IMR-90 (cell line): ENCODE measurements around the gene CPNE4. TPM values are rescaled to one million over a fixed set of nuclear protein-coding genes. Genes with fewer than 3 reads are reported as not detected.

Experiments
- ATAC-seq: fragments of 200-7000 bp; cut with Tn5 transposase; 2 replicates; pipeline ENCODE4 v1.9.1; 2020; ENCODE audit warnings: low read depth, mild to moderate bottlenecking, moderate library complexity
- BruUV-seq: library from RNA; stranded (reverse); fragments of 400-500 nt; replicated peaks from 2 replicates; lab custom pipeline; 2021; lab: Mats Ljungman, UMichigan
- CTCF ChIA-PET: fragments of 300-600 bp; formaldehyde crosslinking; extraction: SDS; loops from one replicate; lab custom pipeline; 2021; ENCODE audit warnings: antibody characterized with exemption; lab: Yijun Ruan, JAX
- POLR2A ChIA-PET: fragments of 300-600 bp; sonication (Branson Sonifier 250); formaldehyde crosslinking; loops from one replicate; lab custom pipeline; 2022; ENCODE audit warnings: antibody characterized with exemption; ENCODE audit not compliant: unreplicated experiment; lab: Charles Lee
- DNase-seq: peaks from one replicate; pipeline ENCODE4 v3.0.0; 2013
- H2AFZ ChIP-seq: replicated peaks from 2 replicates; pipeline ENCODE3; 2013; ENCODE audit warnings: low read length, mild to moderate bottlenecking; ENCODE audit not compliant: poor library complexity
- H2AK5ac ChIP-seq: 2 replicates; pipeline ENCODE4 v1.6.1; 2013; ENCODE audit warnings: low read depth, low read length, inconsistent platforms
- H2AK9ac ChIP-seq: replicated peaks from 2 replicates; pipeline ENCODE3; 2013; ENCODE audit warnings: mild to moderate bottlenecking, low read depth, low read length, moderate library complexity; ENCODE audit not compliant: poor library complexity
- H2BK120ac ChIP-seq: 2 replicates; pipeline ENCODE4 v1.6.1; 2013; ENCODE audit warnings: low read depth, low read length, inconsistent platforms
- H2BK15ac ChIP-seq: 3 replicates; pipeline ENCODE4 v1.6.1; 2013; ENCODE audit warnings: low read depth, low read length, inconsistent platforms
- H2BK20ac ChIP-seq: 2 replicates; pipeline ENCODE4 v1.6.1; 2013; ENCODE audit warnings: low read depth, mild to moderate bottlenecking, inconsistent platforms, low read length, moderate library complexity
- H2BK5ac ChIP-seq: 2 replicates; pipeline ENCODE4 v1.6.1; 2013; ENCODE audit warnings: mild to moderate bottlenecking, low read depth, low read length, inconsistent platforms; ENCODE audit not compliant: poor library complexity, severe bottlenecking
- H3K14ac ChIP-seq: replicated peaks from 2 replicates; pipeline ENCODE4 v1.6.1; 2013; ENCODE audit warnings: low read depth, low read length, inconsistent platforms
- H3K18ac ChIP-seq: 2 replicates; pipeline ENCODE4 v1.6.1; 2013; ENCODE audit warnings: low read depth, low read length, control low read depth
- H3K23ac ChIP-seq: 2 replicates; pipeline ENCODE4 v1.6.1; 2013; ENCODE audit warnings: low read depth, low read length, inconsistent platforms
- H3K27ac ChIP-seq: 2 replicates; pipeline ENCODE4 v1.5.1; 2013; ENCODE audit warnings: mild to moderate bottlenecking, control low read depth, low read length; ENCODE audit not compliant: insufficient read depth
- H3K27me3 ChIP-seq: 2 replicates; pipeline ENCODE4 v1.6.1; 2013; ENCODE audit warnings: low read length; ENCODE audit not compliant: control insufficient read depth, insufficient read depth
- H3K36me3 ChIP-seq: 2 replicates; pipeline ENCODE4 v1.6.1; 2013; ENCODE audit warnings: low read length, mixed read lengths; ENCODE audit not compliant: control insufficient read depth, insufficient read depth
- H3K4ac ChIP-seq: 2 replicates; pipeline ENCODE4 v1.6.1; 2013; ENCODE audit warnings: low read depth, low read length, inconsistent platforms
- H3K4me1 ChIP-seq: 2 replicates; pipeline ENCODE4 v1.6.1; 2013; ENCODE audit warnings: low read length, mixed read lengths; ENCODE audit not compliant: control insufficient read depth, insufficient read depth
- H3K4me2 ChIP-seq: 2 replicates; pipeline ENCODE4 v1.6.1; 2013; ENCODE audit warnings: low read depth, mild to moderate bottlenecking, control low read depth, low read length, moderate library complexity
- H3K4me3 ChIP-seq: 2 replicates; pipeline ENCODE4 v1.5.1; 2013; ENCODE audit warnings: low read depth, mild to moderate bottlenecking, control low read depth, low read length, moderate library complexity; ENCODE audit not compliant: insufficient read depth
- H3K56ac ChIP-seq: 2 replicates; pipeline ENCODE4 v1.6.1; 2013; ENCODE audit warnings: low read length, inconsistent platforms; ENCODE audit not compliant: insufficient read depth; ENCODE audit errors: extremely low read depth
- H3K79me1 ChIP-seq, 2 experiments: 2 replicates each; pipeline ENCODE4 v1.6.1; 2013; ENCODE audit warnings: low read length in 2 of 2, inconsistent platforms in 1 of 2, low read depth in 1 of 2
- H3K9ac ChIP-seq: 2 replicates; pipeline ENCODE4 v1.6.1; 2013; ENCODE audit warnings: low read depth, low read length, control low read depth
- H3K9me1 ChIP-seq: 2 replicates; pipeline ENCODE4 v1.6.1; 2013; ENCODE audit warnings: low read length, inconsistent platforms; ENCODE audit not compliant: insufficient read depth
- H3K9me3 ChIP-seq: 2 replicates; pipeline ENCODE4 v1.6.1; 2013; ENCODE audit warnings: low read length; ENCODE audit not compliant: control insufficient read depth, insufficient read depth
- H4K20me1 ChIP-seq: 2 replicates; pipeline ENCODE4 v1.6.1; 2013; ENCODE audit warnings: low read length, inconsistent platforms; ENCODE audit not compliant: insufficient read depth
- H4K5ac ChIP-seq: 2 replicates; pipeline ENCODE4 v1.6.1; 2013; ENCODE audit warnings: mild to moderate bottlenecking, low read depth, low read length, control low read depth
- H4K8ac ChIP-seq, 2 experiments: 2 replicates each; pipeline ENCODE4 v1.6.1; 2013; ENCODE audit warnings: low read depth in 2 of 2, low read length in 2 of 2, control low read depth in 1 of 2, inconsistent platforms in 1 of 2
- H4K91ac ChIP-seq: 2 replicates; pipeline ENCODE4 v1.6.1; 2013; ENCODE audit warnings: low read depth, low read length, inconsistent platforms; ENCODE audit not compliant: insufficient read depth
- BHLHE40 ChIP-seq: fragments of 150-350 bp; IDR thresholded peaks from 2 replicates; pipeline ENCODE4 v1.6.1; 2016; ENCODE audit warnings: mild to moderate bottlenecking, low read depth, low read length
- CEBPB ChIP-seq: IDR thresholded peaks from 2 replicates; pipeline ENCODE4 v1.6.1; 2012; ENCODE audit warnings: low read depth, low read length, improper control_type of control experiment
- CHD1 ChIP-seq: IDR thresholded peaks from 2 replicates; pipeline ENCODE4 v1.6.1; 2012; ENCODE audit warnings: low read depth, low read length, improper control_type of control experiment
- ELK1 ChIP-seq: fragments of 150-350 bp; IDR thresholded peaks from 2 replicates; pipeline ENCODE4 v1.6.1; 2016; ENCODE audit warnings: low read depth, mild to moderate bottlenecking, low read length, moderate library complexity, borderline replicate concordance
- FOS ChIP-seq: fragments of 150-350 bp; IDR thresholded peaks from 2 replicates; pipeline ENCODE4 v1.6.1; 2016; ENCODE audit warnings: low read depth, low read length
- MAFK ChIP-seq: IDR thresholded peaks from 2 replicates; pipeline ENCODE4 v1.6.1; 2012; ENCODE audit warnings: low read depth, low read length, improper control_type of control experiment
- NFE2L2 ChIP-seq: fragments of 150-350 bp; IDR thresholded peaks from 2 replicates; pipeline ENCODE4 v1.6.1; 2016; ENCODE audit warnings: low read depth, mild to moderate bottlenecking, low read length
- POLR2A ChIP-seq: IDR thresholded peaks from 2 replicates; pipeline ENCODE4 v1.6.1; 2012; ENCODE audit warnings: mild to moderate bottlenecking, low read depth, low read length
- RAD21 ChIP-seq: IDR thresholded peaks from 2 replicates; pipeline ENCODE4 v1.6.1; 2012; ENCODE audit warnings: low read length, improper control_type of control experiment
- RCOR1 ChIP-seq: IDR thresholded peaks from 2 replicates; pipeline ENCODE4 v1.6.1; 2012; ENCODE audit warnings: mild to moderate bottlenecking, low read length, improper control_type of control experiment; ENCODE audit not compliant: insufficient replicate concordance
- RFX5 ChIP-seq: IDR thresholded peaks from 2 replicates; pipeline ENCODE4 v1.8.0; 2012; ENCODE audit warnings: low read depth, mild to moderate bottlenecking, low read length, moderate library complexity
- SMC3 ChIP-seq: fragments of 150-350 bp; IDR thresholded peaks from 2 replicates; pipeline ENCODE4 v1.6.1; 2016; ENCODE audit warnings: low read depth, mild to moderate bottlenecking, antibody characterized with exemption, low read length, moderate library complexity
- WGBS, 2 experiments: methylation state at CpG; one replicate each; pipeline versions ENCODE4 v1.1.5 to v1.1.7; 2013; ENCODE audit warnings: missing lambda C conversion rate in 2 of 2; ENCODE audit not compliant: insufficient read length in 1 of 2; ENCODE audit errors: extremely low coverage in 2 of 2; 5-methylcytosine and 5-hydroxymethylcytosine counted together
- dilution Hi-C: fragments of 300-500 bp; cut with HindIII; formaldehyde crosslinking; loops from one replicate; pipeline ENCODE4 v1.14.3; 2018; ENCODE audit warnings: low sequenced_read_pairs; ENCODE audit not compliant: unreplicated experiment
- in situ Hi-C: fragments of 300-500 bp; cut with MboI; formaldehyde crosslinking; loops from 3 replicates; pipeline ENCODE4 v1.14.3; 2019; ENCODE audit warnings: low sequenced_read_pairs, inconsistent platforms, mixed read lengths
- intact Hi-C: fragments of 100-400 bp; cut with micrococcal nuclease; formaldehyde crosslinking; loops from 2 replicates; pipeline ENCODE4 v1.10.0; 2022
- polyA plus RNA-seq, 3 experiments: library from polyadenylated mRNA; depleted of rRNA; stranded (reverse); fragments of >200 nt; gene quantifications; 2 replicates each; pipeline ENCODE4 v1.2.3, GENCODE V29; 2012; ENCODE audit warnings: low replicate concordance in 1 of 3
- total RNA-seq: library from RNA; depleted of rRNA; stranded (reverse); fragments of >200 nt; gene quantifications from 2 replicates; pipeline ENCODE4 v1.2.3, GENCODE V29; 2012
- TF ChIP-seq, protein P1 (sequence below): fragments of 150-350 bp; IDR thresholded peaks from 2 replicates; pipeline ENCODE4 v1.6.1; 2017; ENCODE audit warnings: mild to moderate bottlenecking, antibody characterized with exemption, low read length, low read depth

The CPNE4 gene
- total and polyA plus RNA-seq, 2 of the 4 experiments (the other 2 are of a cell fraction) = not detected

DNA sequence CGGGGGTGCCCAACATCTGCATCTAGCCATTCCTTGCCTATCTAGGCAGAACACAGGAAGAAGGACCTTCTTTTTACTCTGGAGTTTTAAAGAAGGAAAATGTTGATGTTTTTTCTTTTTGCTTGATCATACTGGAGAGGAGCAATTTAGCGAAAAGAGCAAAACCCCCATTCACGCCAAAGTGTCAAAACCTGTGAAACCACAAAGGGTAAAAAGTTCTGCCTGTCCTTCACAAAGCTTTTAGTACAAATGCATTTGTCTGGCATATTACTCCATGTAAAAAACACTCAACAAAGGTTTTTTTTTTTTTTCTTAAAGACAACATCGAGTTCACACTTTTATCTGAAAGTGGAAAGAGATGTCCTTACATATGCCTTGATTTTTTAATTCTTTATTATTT is 317.9 kb downstream of the CPNE4 start:
- intact Hi-C loops (no loop called here), dilution Hi-C loops (no loop called here), in situ Hi-C loops (no loop called here)
- Histone ChIP-seq H2AK9ac (no peak overlapping the region), H2AK5ac (no peak overlapping the region), H2AFZ (no peak overlapping the region), H3K4me2 (no peak overlapping the region), H3K9me3 (no peaks in the 10 kb centered on the region; the same call in 1 of the 2 replicates), H3K4ac (no peak overlapping the region), H3K18ac (no peak overlapping the region), H2BK20ac (no peak overlapping the region), H3K56ac (no peak overlapping the region), H3K27me3 (no peaks in the 10 kb centered on the region), H3K4me3 (no peak overlapping the region), H3K23ac (no peak overlapping the region), H2BK120ac (no peak overlapping the region), H4K8ac (no peak overlapping the region), H3K9me1 (no peaks in the 10 kb centered on the region), H2BK5ac (no peak overlapping the region), H4K91ac (no peak overlapping the region), H2BK15ac (no peak overlapping the region), H3K27ac (no peak overlapping the region), H3K9ac (no peak overlapping the region), H4K5ac (no peak overlapping the region), H3K36me3 (no peaks in the 10 kb centered on the region), H4K20me1 (no peaks in the 10 kb centered on the region), H3K79me1 (no peaks in the 10 kb centered on the region), H3K4me1 (no peaks in the 10 kb centered on the region), H3K14ac (no peak overlapping the region)
- BruUV-seq = no TSS peak
- POLR2A ChIA-PET = no interaction called here
- no peak for TF ChIP-seq BHLHE40
- TF ChIP-seq, protein P1, sequence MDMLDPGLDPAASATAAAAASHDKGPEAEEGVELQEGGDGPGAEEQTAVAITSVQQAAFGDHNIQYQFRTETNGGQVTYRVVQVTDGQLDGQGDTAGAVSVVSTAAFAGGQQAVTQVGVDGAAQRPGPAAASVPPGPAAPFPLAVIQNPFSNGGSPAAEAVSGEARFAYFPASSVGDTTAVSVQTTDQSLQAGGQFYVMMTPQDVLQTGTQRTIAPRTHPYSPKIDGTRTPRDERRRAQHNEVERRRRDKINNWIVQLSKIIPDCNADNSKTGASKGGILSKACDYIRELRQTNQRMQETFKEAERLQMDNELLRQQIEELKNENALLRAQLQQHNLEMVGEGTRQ = no peak
- TF ChIP-seq SMC3 = no peak
- TF ChIP-seq CEBPB = no peak
- no peak for TF ChIP-seq RFX5
- TF ChIP-seq RCOR1 = no peak
- no peak for TF ChIP-seq ELK1
- TF ChIP-seq CHD1 = no peak
- TF ChIP-seq NFE2L2 = no peak
- TF ChIP-seq POLR2A = no peak
- no peak for TF ChIP-seq FOS
- no peak for TF ChIP-seq RAD21
- no peak for TF ChIP-seq MAFK
- DNase-seq = no peak
- WGBS, 2 experiments = no CpG with 5 or more reads among the region's 4 CpGs
- CTCF ChIA-PET = no interaction called here
- ATAC-seq = no peak
